SU-DHL-6 (cell line): ENCODE data around the gene DIO3.

ENCODE experiments used
- H2AFZ ChIP-seq: fragments of 200-600 bp; sonication (generic); 2 replicates; pipeline ENCODE4 v1.6.1; 2014; ENCODE audit warnings: low read depth, mild to moderate bottlenecking, moderate library complexity, mixed read lengths, antibody characterized with exemption, low read length; ENCODE audit not compliant: severe bottlenecking
- H3F3A ChIP-seq: fragments of 200-600 bp; shearing (Covaris generic); 2 replicates; pipeline ENCODE4 v1.6.0; 2016; ENCODE audit warnings: antibody characterized with exemption, mild to moderate bottlenecking; ENCODE audit not compliant: insufficient read depth
- H3K27ac ChIP-seq: fragments of 200-600 bp; sonication (generic); 2 replicates; pipeline ENCODE4 v1.5.1; 2016; ENCODE audit warnings: low read depth, mild to moderate bottlenecking, low read length, moderate library complexity, mixed read lengths
- H3K27me3 ChIP-seq: fragments of 200-600 bp; sonication (generic), shearing (Covaris generic); 2 replicates; pipeline ENCODE4 v1.6.0; 2014; ENCODE audit warnings: mild to moderate bottlenecking, low read length
- H3K36me3 ChIP-seq: fragments of 200-600 bp; sonication (generic); 2 replicates; pipeline ENCODE4 v1.6.1; 2014; ENCODE audit warnings: mild to moderate bottlenecking, low read length, mixed read lengths
- H3K4me2 ChIP-seq: fragments of 300-600, 200-600 bp; shearing (Covaris generic), sonication (generic); 2 replicates; pipeline ENCODE4 v1.6.0; 2014; ENCODE audit warnings: low read length, low read depth, mild to moderate bottlenecking; ENCODE audit not compliant: poor library complexity, severe bottlenecking
- H3K4me3 ChIP-seq: fragments of 200-600 bp; sonication (generic); 2 replicates; pipeline ENCODE4 v1.5.1; 2014; ENCODE audit warnings: antibody characterized with exemption, low read length, mild to moderate bottlenecking, mixed read lengths; ENCODE audit not compliant: insufficient read depth, poor library complexity, severe bottlenecking
- H3K79me2 ChIP-seq: fragments of 200-600 bp; sonication (generic); 2 replicates; pipeline ENCODE4 v1.6.1; 2014; ENCODE audit warnings: mild to moderate bottlenecking, low read length, moderate library complexity; ENCODE audit not compliant: insufficient read depth
- H3K9ac ChIP-seq: fragments of 200-600 bp; sonication (generic); 2 replicates; pipeline ENCODE4 v1.7.0; 2014; ENCODE audit warnings: mild to moderate bottlenecking, low read length
- H3K9me2 ChIP-seq: fragments of 200-600 bp; sonication (generic); replicated peaks from 2 replicates; pipeline ENCODE4 v1.6.1; 2014; ENCODE audit warnings: low read length; ENCODE audit not compliant: insufficient read depth
- H3K9me3 ChIP-seq: fragments of 200-600 bp; sonication (generic); 2 replicates; pipeline ENCODE4 v1.6.1; 2014; ENCODE audit warnings: low read length, mixed read lengths; ENCODE audit not compliant: insufficient read depth
- H4K20me1 ChIP-seq: fragments of 200-600 bp; sonication (generic); 2 replicates; pipeline ENCODE4 v1.6.1; 2014; ENCODE audit warnings: low read depth, mild to moderate bottlenecking, antibody characterized with exemption, low read length, moderate library complexity, mixed read lengths
- EZH2phosphoT487 ChIP-seq: fragments of 200-600 bp; sonication (generic), shearing (Covaris generic); conservative IDR thresholded peaks from 2 replicates; pipeline ENCODE4 v1.6.1; 2018; ENCODE audit warnings: mild to moderate bottlenecking, antibody characterized with exemption, low read length, moderate library complexity, mixed read lengths
- TF ChIP-seq, protein P1 (sequence below): fragments of 200-600 bp; sonication (generic); IDR thresholded peaks from one replicate; pipeline ENCODE4 v1.5.1; 2017; ENCODE audit warnings: antibody characterized with exemption, mild to moderate bottlenecking, low read length, moderate library complexity; ENCODE audit not compliant: insufficient read depth, poor library complexity, severe bottlenecking

DIO3 gene

DNA sequence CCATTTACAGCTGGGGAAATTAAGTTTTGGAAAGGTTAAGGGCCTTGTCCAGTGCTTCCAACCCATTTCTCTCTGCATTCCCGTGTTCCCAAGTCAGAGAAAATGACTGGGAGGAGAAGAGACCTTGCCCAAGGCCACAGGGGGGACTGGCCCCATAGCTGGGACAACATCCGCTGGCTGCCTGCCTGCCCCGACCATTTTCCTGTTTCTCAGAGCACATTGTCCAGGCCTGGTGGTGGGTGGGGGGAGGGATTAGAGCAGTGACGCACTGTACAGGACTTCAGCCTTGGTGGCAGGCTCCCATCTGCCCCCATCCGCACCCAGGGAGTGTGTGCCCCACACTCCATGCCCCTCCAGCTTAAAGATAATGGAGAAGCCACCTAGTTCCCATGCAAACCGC, 27.7 kb downstream of the DIO3 start:
- Histone ChIP-seq H3K9ac (no peak overlapping the region), H3K4me3 (no peak overlapping the region), H3K4me2 (no peak overlapping the region), H2AFZ (no peak overlapping the region), H4K20me1 (no peaks in the 10 kb centered on the region), H3K36me3 (no peaks in the 10 kb centered on the region), H3F3A (no peaks in the 10 kb centered on the region), H3K9me2 (no peaks in the 10 kb centered on the region), H3K27me3 (no peaks in the 10 kb centered on the region), H3K9me3 (no peaks in the 10 kb centered on the region), H3K79me2 (no peaks in the 10 kb centered on the region), H3K27ac (no peak overlapping the region)
- TF ChIP-seq, protein P1, sequence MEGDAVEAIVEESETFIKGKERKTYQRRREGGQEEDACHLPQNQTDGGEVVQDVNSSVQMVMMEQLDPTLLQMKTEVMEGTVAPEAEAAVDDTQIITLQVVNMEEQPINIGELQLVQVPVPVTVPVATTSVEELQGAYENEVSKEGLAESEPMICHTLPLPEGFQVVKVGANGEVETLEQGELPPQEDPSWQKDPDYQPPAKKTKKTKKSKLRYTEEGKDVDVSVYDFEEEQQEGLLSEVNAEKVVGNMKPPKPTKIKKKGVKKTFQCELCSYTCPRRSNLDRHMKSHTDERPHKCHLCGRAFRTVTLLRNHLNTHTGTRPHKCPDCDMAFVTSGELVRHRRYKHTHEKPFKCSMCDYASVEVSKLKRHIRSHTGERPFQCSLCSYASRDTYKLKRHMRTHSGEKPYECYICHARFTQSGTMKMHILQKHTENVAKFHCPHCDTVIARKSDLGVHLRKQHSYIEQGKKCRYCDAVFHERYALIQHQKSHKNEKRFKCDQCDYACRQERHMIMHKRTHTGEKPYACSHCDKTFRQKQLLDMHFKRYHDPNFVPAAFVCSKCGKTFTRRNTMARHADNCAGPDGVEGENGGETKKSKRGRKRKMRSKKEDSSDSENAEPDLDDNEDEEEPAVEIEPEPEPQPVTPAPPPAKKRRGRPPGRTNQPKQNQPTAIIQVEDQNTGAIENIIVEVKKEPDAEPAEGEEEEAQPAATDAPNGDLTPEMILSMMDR, result no peak
- TF ChIP-seq EZH2phosphoT487, result no peak

DNA sequence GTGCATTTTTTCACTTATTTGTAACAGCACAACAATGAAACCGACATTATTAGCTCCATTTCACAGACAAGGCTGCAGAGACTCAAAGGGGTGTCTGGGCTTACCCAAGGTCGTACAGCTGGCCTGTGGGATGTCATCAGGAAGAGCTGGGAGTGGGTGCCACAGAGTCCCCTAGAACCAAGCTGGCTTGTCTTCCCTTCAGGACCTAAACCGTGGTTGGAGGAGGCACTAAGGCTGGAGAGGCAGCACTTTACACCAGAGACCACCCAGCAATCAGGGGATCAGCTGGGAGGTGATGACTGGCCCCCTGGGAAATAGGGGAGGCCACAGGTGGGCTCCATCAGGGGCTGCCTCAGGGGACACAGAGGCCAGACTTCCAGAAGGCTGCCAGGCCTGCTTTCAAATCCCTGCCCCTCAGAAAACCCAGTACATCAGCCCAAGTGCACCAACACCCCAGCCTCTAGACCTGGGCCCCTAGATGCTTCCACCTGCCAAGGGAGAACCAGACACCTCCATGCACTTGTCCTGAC, 28.3 kb downstream of the DIO3 start:
- Histone ChIP-seq H3K9me3 (no peaks in the 10 kb centered on the region), H4K20me1 (no peaks in the 10 kb centered on the region), H3K27me3 (no peaks in the 10 kb centered on the region), H3K27ac (no peak overlapping the region), H3K4me3 (no peak overlapping the region), H3F3A (no peaks in the 10 kb centered on the region), H3K79me2 (no peaks in the 10 kb centered on the region), H3K36me3 (no peaks in the 10 kb centered on the region), H3K9me2 (no peaks in the 10 kb centered on the region), H3K4me2 (no peak overlapping the region), H2AFZ (no peak overlapping the region), H3K9ac (no peak overlapping the region)
- TF ChIP-seq, protein P1, result no peak
- no peak for TF ChIP-seq EZH2phosphoT487

DNA sequence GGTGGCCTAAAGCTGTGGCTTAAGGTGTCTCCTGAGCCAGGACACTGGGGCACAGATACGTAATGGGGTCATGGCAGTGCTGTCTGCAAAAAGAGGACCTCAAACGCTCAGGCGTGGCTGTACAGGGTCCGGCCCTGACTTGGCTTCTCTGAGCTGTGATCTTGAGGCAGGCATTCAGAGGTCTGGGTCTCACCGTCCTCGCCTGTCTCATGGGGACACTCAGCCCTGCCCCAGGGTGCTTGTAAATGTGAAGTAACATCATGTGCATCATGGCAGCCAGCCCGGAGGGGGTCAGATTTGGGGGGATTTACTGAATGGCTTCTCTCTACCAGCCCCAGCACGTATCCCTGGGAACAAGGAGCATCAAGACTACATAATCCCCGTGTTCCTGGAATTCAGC, 28.8 kb downstream of the DIO3 start:
- Histone ChIP-seq H3K79me2 (no peaks in the 10 kb centered on the region), H3K4me2 (no peak overlapping the region), H3K27ac (no peak overlapping the region), H3K27me3 (no peaks in the 10 kb centered on the region), H3K9me2 (no peaks in the 10 kb centered on the region), H3K9me3 (no peaks in the 10 kb centered on the region), H3K36me3 (no peaks in the 10 kb centered on the region), H3K9ac (no peak overlapping the region), H2AFZ (no peak overlapping the region), H3F3A (no peaks in the 10 kb centered on the region), H3K4me3 (no peak overlapping the region), H4K20me1 (no peaks in the 10 kb centered on the region)
- no peak for TF ChIP-seq EZH2phosphoT487
- TF ChIP-seq, protein P1, result no peak
